Adrenal gland (tissue), 5 donors: ENCODE results near the gene ANO2.

Source experiments
- POLR2A ChIP-seq, 2 donors: fragments of 450-650 bp; IDR thresholded peaks; one replicate each; pipeline ENCODE4 v1.6.1; 2017; ENCODE audit warnings: antibody characterized with exemption in 2 of 2, mild to moderate bottlenecking in 2 of 2, moderate library complexity in 1 of 2
- TF ChIP-seq, protein P1 (sequence below), 6 experiments: fragments of 450-650 bp in 4 of 6; fragments of 200-600 bp in 2 of 6; sonication (generic) in 1 of 6; IDR thresholded peaks; 1 replicate in 5 of 6; 2 replicates in 1 of 6; pipeline versions ENCODE4 v1.5.1 to v1.8.0; 2016 to 2021; ENCODE audit warnings: antibody characterized with exemption in 6 of 6, mild to moderate bottlenecking in 2 of 6, moderate library complexity in 1 of 6
- donor health status: DM: no; HTN: no; CAD: no.

DNA sequence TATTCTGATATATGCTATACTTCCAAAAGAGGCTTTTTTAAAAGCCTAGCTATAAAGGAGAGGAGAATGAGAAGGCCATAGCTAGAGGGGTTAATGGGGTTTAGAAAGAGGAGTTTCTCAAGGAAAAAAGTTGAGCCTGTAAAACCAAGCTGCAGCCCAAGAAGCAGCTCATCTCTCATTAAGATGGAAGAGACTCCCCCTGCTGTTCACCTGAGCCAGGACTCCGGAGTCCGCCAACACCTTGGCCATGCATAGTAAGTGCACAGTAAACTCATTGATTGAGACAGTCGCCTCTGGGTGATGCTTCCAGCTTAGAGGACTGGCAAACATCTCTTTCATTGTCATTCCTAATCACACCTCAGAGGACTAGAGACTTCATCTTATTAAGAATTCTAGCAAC, 46.2 kb downstream of the ANO2 start:
- TF ChIP-seq, protein P1, sequence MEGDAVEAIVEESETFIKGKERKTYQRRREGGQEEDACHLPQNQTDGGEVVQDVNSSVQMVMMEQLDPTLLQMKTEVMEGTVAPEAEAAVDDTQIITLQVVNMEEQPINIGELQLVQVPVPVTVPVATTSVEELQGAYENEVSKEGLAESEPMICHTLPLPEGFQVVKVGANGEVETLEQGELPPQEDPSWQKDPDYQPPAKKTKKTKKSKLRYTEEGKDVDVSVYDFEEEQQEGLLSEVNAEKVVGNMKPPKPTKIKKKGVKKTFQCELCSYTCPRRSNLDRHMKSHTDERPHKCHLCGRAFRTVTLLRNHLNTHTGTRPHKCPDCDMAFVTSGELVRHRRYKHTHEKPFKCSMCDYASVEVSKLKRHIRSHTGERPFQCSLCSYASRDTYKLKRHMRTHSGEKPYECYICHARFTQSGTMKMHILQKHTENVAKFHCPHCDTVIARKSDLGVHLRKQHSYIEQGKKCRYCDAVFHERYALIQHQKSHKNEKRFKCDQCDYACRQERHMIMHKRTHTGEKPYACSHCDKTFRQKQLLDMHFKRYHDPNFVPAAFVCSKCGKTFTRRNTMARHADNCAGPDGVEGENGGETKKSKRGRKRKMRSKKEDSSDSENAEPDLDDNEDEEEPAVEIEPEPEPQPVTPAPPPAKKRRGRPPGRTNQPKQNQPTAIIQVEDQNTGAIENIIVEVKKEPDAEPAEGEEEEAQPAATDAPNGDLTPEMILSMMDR (IDR thresholded peaks at IDR 0.05): no peak
- TF ChIP-seq POLR2A (IDR thresholded peaks at IDR 0.05): no peak
